NOMO-1 treated with DMSO at 0.1 percent for 48 hours (cell line): Measurements from ENCODE around the gene NOXA1.

Experiments used
- DNase-seq: peaks from one replicate; lab custom pipeline; 2025; ENCODE audit not compliant: unreplicated experiment; lab: John Stamatoyannopoulos, UW

The NOXA1 gene

DNA sequence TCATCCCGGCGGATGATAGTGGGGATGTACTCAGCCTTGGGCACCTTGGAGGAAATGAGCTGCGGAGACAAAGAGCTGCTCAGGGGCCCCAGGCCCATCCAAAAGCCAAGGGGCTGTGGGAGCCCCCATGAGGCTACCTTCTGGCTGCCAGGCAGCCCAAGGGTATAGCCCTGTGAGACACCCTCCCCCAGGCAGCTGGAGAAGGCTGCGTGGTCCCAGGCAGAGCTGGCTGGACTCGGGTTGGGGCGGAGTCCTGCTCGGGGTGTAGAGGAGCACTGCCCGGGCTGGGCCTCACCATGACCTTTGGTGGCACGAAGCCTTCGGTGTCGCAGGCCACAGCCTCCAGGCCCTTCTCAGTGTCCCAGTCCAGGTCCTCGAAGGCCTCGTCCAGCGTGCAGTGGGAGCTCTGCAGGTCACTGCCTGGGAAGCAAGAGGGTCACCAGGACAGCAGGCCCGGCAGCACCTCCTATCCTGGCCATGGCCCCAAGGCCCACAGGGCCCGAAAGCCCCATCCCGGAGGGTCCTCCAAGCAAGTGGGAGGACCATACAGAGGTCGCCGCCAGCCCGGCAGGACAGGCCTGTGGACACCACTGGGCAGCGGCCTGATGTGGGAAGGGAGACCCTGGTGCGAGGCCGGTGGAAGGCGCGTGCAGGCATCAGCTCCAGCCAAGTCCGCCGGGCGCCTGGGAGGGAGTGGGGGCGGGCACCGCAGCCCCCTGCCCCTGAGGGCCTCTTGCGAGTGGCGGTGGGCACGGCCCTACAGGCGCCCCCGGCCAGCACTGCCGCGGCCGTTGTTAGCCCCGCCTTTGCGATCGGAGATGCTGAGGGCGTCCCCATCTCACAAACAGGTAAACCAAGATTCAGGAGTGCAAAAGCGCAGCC is 29.8 kb downstream of the NOXA1 start:
- no peak for DNase-seq

DNA sequence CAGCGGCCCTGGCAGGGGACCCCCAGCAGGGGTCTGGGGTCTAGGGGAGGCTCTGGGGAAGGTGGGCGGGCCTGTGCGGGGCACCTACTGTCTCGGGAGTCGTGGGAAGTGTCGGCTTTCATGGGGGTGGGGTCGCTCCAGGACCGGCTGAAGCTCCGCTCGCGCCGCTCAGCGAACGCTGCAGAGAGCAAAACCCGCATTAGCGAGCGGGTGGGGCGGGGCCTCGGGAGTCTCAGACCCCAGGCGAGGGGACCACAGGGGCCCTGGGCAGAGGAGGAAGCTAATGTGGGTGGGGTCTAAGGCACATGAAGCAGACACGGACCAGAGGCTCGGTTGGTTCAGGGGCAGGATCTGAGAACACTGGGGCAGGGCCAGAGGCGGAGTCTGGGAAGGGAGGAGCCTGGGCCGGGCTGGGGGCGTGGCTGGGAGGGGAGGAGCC is 30.5 kb downstream of the NOXA1 start:
- DNase-seq, result peak; percentile 80

DNA sequence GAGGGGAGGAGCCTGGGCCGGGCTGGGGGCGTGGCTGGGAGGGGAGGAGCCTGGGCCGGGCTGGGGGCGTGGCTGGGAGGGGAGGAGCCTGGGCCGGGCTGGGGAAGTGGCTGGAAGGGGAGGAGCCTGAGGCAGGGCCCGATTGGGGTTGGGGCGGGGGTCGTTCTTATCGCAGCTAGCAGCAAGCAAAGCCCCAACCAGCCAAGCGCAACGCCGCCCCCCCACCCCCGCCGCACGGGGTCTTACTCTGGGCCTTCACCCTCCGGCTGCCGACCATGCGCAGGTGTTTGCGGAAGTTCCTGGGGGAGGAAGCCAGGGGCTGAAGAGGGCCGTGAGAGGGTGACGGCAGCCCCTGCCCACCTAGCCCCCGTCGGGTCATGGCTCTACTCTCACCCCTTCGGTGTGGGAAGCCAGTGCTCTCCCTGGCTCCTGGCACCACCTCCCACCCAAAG is 31.0 kb downstream of the NOXA1 start:
- peak; percentile 40 for DNase-seq

DNA sequence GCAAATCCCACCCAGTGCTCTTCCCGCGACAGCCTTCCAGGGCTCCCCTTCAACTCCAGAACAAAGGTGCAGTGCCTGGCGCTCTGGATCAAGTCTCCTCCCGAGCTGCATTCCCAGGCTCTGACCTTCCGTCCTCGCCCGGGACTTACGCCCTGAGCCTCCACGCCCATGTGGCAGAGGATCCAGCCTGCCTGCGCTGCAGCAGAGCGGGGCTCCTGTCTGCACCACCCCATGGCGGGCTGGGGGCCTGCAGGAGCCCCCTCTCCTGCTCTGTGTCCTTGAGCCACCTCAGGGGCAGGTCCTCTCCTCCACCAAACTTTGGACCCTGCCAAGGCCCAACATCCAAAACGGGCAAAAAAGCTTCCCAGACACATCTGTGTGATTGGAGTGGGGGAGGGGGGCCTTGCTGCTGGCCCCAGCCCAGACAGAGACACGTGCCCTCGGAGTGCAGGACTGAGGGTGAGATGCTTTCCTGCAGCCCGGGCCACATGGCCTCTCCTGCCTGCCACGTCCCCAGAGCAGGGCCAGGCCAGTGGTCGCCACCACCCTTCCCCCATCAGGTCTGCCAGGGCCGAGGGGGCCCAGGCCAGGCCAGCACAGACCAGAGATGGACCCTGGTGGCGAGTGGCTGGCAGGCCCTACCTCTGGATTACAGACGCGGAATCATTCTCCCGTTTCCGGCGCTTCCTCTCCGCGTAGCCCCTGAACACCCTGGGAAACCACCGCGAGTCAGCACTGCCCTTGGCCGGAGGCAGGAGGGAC is 31.6 kb downstream of the NOXA1 start:
- DNase-seq, result no peak

DNA sequence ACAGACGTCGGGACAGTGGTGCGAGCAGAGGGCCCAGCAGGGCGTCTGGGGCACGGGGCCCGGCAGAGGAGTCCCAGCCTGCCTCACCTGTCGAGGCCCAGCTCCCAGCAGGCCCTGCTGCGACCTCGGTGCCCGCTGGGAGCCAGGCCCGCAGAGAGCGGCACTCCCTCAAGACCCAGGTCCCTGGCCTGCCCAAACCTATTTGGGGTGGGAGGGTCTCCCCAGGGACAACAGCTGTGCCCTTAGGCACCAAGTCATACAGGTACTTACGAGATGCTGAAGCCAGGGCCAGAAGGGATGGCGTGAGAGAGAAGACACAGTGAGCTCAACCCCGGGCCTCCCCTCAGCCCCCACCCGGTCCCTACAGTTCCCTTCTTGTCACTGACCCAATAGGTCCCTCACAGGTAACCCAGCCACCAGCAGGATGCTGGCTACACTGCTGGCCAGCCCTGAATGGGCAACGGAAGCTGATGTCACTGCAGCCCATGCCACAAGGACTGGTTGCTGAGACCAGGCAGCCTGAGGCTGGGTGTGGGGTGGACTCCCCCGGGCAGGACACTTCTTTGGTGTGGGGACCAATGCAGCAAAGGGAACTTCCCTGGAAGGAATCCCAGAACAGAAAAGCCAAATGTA is 32.3 kb downstream of the NOXA1 start:
- no peak for DNase-seq

DNA sequence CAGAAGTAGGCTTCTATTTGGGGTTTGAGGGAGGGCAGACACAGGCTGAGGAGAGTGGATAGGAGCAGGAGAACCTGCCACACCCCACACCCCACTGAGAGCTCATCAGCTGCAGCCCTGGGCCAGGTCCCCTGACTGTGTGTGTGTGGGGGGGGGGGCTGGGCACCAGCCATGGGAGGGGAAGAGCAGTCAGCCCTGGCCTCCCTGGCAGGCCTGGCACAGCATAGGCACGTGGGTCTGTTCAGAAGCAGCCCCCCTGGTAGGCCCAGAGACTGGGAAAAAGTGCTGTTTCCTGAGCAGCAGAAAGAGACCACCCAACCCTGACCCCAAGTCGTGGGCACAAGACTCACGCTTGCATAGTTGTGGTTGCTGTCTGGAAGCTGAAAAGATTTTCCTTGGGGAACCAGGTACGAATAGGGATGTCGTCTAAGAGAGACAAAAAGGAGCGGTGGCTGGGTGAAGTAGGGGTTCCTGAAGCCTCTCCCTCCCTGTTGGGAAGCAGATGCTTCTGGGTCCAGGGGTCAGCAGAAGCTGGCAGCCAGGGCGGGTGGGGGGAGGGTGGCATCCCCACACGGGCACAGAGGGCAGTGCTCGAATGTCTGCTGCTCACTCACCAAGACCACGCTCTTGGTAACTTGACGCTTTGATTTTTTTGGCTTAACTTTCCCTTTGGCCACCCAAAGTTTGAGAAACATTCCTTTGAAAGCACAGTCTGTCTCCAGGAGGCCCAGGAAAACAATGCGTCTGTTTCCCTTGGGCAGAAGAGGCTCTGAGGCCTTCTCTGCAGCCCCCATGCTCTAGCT is 33.1 kb downstream of the NOXA1 start:
- DNase-seq, result no peak

DNA sequence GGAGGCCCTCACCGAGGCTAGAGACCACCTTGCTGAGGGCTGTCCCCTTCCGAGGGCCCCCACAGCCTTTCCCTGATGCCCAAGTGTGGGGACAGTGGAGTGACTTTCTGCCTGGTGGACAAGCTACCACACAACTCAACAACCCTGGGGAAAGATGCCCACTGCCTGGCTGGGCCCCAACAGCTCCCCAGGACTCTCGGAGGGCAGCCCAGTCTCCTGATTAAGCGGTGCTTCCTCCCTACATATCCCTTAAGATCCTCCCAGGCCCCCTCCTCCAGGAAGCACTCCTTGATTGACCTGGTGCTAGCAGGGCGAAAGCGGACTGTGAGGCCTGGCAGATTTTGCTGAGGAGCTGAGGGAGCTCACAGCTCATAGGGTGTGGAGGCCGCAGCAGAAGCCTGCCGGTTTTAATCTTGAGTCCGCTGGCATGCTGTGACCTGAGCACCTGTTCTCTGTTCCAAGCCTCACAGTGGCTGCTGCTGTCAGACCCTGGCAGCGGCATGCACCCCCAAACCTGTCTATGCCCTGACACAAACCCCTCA is 33.7 kb downstream of the NOXA1 start:
- DNase-seq, result no peak

DNA sequence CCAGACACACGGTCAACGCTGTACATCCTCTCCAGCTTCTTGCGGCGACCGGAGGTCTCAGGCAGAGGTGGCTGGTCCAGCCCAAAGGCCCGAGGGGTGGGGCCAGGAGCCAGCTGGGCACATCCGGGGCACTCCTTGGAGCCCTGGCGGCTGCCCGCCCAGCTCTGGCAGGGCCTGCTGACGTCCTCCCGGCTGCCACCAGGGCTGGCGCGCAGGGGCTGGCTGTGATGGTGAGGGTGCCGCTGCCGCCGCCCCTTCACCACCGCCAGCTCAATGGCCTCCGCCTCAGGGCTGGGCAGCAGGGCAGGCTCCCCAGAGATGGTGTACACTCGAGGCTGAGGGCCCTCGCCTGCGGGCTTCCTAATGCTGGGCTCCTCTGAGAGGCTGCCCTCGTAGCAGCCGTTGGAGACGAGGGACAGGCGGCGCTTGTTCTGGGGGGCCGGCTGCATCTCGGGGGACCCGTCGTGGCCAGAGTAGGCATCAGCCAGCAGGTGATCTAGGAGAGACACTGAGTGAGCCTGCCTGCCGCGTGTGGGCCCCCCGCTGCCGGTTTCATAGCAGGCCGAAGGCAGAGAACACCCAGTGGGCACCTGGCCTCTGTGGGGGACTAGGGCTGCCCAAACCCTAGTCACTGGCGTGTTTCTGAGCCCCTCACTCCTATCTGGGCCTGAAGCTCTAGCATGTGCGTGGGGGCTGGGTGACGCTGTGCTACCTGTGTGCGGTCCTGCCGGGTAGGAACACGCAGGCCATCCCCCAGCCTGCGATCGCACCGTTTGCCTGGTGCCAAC is 34.4 kb downstream of the NOXA1 start:
- no peak for DNase-seq

DNA sequence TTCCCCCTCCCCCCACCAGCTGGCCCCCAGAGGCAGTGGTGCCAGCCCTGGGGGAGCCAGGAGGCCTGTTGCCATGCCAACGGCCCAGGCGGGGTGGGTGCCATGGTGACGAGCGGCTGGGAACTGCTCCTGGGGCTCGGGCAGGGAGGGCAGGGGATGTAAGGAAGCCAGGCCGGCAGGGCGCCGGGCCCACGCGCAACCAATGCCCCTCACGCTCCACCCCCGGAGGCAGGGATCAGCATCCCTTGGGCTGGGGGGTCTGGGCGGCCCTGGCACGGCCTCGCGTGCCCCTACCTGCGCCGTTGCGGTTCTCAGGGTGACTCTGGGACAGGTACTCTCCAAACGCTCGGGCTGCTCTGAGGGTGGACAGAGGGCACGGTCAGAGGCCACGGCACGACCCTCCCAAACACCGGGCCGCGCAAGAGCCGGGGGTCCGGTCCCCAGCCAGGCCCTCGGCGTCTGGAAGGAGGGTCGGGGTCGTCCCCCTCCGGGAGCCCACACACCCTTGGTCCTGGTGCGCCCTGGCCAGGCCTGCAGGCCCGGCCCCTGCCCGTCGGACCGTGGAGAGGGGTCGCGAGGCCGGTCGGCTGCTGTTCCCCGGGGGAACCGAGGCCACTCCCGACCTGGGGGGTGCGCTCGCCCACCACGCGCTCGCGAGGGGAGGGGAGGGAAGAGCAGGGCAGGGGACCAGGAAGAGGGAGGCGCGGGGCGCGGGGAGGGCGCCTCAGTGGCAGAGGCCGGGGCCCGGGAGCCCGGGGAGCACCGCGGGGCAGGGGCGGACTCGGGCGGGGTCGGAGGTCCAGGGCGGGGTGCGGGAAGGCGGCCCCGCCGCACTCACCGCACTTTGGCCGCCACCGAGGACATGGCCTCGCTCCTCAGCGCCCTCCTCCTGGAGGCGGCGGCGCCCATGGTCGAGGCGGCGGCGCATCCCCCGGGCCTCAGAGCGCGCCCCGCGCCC is 35.3 kb downstream of the NOXA1 start:
- no peak for DNase-seq

DNA sequence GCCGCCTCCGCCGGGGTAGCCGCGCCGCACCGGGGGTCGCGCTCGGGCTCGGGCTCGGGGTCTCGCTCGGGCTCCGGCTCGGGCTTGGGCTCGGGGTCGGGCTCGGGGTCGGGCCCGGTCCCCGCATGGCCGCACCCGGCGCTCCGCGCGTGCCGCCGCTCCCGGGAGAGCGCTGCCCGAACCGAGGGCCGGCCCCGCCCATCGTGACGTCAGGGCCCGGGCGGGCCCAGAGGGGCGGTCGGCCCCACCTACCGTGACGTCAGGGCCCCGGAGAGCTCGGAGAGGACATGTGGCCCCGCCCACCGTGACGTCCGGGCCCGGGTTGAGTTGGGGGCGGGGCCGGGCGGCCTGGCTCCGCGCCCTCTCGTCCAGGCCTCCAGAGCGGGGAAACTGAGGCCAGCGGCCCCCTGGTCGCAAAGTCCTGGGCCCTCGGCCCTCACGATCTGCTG is 36.0 kb downstream of the NOXA1 start, which contains the start of gene NSMF:
Gene NSMF (minus strand): TSS at position 183 of the 449 bp plus-strand sequence. CDS start 232 bp downstream, outside the sequence.
- DNase-seq, result peak; percentile 90

DNA sequence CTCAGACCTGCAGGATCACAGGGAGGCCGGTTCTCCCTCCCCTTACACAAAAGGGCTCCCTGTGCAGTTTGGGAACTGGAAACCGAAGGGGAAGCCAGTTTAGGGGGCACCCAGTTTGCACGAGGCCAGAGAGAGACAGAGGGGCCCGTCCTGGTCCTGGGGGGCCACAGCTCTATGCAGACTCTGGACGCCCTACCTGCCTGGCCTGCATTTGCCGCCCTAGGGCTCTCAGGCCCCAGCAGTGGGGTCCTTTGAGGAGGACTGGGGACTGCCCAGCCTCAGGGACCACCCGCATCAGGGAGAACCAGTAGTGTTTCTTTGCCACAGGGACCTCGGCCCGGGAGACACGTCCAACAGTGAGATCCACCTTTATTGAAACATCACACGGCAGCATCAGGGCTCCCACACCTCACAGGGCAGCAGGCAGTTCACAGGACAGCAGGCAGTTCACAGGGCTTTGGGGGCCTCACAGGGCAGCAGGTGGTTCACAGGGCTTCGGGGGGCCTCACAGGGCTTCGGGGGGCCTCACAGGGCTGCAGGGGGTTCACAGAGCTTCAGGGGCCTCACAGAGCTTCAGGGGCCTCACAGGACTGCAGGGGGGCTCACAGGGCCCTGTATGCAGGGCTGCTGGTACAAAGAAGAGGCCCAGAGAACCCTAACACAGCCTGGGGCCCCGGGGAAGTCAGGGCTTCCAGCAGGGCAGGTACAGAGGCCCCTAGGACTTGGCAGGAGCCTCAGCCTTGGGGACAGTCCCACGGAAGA is 36.6 kb downstream of the NOXA1 start:
- DNase-seq, result no peak

DNA sequence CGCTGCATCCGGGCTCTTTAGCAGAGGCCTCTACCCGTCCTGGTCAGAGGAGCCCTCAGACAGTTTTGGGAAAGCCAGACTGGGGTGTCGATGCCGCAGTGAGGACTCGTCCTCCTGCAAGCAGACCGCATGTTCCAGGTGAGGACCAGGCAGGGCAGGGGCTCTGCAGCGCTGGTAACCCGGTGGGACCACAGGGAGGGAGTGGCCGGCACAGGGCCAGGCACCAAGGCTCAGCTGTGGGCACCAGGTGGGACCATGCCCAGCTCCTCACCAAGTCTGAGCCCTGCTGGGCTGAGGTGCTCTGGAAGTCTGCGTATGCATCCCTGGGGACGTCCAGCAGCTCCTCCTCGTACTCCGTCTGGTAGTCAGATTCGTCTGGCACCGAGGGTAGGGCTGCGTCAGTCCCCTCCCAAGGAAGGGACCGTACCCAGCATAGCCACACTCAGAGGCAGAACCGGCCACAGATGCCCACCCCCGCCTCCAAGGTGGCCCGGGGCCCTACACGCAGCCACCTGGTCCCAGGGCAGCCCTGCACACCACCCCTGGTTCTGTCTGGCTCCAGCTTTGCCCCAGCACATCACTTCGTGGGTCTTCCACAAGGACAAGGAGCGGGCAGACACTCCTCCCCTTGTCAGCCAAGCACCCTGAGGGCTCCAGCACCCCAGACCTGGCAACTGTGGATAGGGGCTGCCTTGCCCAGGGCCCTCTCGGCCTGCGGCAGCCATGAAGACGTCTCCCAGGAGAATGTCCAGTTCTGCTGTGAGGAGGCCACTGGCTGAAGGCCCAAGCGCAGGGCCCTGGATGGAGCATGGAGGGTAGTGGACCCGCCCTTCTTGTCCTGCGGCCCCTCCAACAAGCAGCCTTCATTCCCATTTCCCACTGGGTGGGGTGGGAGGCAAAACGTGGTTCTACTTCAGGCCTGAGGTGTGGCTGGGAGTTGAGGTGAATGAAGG is 37.4 kb downstream of the NOXA1 start:
- DNase-seq, result no peak

DNA sequence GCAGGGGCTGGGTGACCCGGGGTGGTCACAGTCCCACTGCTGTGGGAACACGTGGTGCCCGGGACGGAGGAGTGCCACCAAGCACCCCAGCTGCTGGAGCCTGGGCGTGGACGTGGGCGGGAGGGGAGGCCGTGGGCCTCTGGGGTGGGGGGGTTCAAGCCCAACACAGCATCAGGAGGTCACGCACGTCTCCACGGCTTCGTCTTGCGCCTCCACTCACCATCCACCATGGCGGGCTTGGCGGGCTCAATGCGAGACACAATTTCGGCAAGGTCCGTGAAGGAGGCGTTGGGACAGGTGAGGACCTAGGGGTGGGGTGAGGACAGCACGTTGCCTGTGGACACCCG is 38.1 kb downstream of the NOXA1 start:
- DNase-seq, result no peak

DNA sequence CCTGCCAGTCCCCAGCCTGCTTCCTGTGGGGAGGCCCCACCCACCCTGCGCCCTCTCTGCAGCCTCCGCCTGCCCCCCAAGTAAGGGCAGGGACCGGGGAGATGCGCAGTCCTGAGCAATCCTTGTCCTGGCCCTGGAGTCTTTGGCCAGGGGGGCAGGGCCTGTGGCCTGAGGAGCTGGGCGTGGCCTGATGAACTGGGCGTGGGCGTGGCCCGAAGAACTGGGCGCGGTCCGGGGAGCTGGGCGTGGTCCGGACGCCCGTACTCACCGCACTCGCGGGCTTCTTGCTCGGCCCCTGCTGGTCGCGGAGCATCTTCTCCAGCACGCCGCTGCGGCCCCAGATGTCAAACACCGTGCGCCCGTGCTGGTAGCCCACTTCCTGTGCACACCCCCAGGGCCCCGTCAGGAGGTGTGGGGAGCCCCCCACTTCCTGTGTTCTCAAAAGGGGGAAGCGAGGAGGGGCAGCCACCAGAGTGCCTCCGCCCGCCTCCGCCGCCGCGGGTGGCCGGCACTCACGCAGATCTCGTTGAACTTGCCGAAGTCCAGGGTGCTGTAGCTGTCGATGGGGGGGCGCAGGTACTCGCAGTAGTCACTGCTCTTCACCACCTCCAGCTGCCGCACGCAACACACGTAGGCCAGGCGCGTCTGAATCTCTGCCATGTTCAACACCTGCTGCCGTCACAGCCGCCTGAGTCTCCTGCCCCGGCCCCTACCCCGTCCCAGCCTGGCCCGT is 38.6 kb downstream of the NOXA1 start:
- DNase-seq, result peak; percentile 58

DNA sequence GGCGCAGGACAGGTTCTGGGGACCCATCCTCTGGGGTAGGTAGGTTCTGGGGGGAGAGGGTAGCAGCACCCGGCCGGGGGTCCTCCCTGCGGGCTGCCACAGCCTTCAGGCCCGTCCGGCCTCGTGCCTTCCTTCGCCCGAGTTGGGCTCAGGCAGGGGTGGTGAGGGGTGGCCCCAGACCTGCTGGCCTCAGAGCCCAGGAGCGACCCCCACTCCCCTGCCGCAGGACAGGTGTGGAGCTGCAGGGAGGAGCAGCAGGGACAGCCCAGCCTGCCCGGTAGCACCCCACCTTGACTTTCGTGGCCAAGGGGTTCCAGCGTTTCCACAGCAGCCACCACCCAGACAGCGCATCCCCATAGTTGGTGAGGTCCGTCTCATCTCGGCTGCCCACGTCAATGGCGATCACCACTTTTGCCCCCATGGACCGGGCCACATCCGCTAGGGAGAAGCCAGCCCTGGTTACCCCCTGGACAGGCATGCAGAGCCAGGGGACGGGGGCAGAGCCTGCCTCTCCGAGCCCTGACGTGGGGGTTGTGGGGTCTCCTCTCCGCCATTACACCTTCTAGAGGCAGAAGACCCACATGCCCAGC is 39.3 kb downstream of the NOXA1 start:
- no peak for DNase-seq
